HEK293 (cell line): ENCODE measurements around the gene NISCH.

Experiments used
- CTCF ChIA-PET: fragments of 350-600 bp; formaldehyde crosslinking; extraction: SDS; loops from one replicate; lab custom pipeline; 2021; ENCODE audit warnings: antibody characterized with exemption; lab: Yijun Ruan, JAX
- POLR2A ChIA-PET: fragments of 300-600 bp; formaldehyde crosslinking; extraction: SDS; loops from one replicate; lab custom pipeline; 2020; ENCODE audit warnings: antibody characterized with exemption, inconsistent platforms; lab: Yijun Ruan, JAX
- H3K27ac ChIP-seq: fragments of 200-500 bp; sonication (Bioruptor generic); 2 replicates; pipeline ENCODE4 v1.5.1; 2014; ENCODE audit warnings: low read depth, low read length, control low read depth, inconsistent platforms; ENCODE audit errors: extremely low read depth
- H3K36me3 ChIP-seq, 2 experiments: fragments of 200-500 bp in 1 of 2; sonication (Bioruptor generic) in 1 of 2; 1 replicate in 1 of 2; 2 replicates in 1 of 2; pipeline ENCODE4 v1.5.1; 2014 to 2017; ENCODE audit warnings: inconsistent platforms in 2 of 2, low read length in 2 of 2; ENCODE audit not compliant: control insufficient read depth in 2 of 2, insufficient read depth in 1 of 2
- H3K4me1 ChIP-seq: fragments of 200-500 bp; sonication (Bioruptor generic); 2 replicates; pipeline ENCODE4 v1.5.1; 2014; ENCODE audit warnings: mild to moderate bottlenecking, low read length, inconsistent platforms; ENCODE audit not compliant: control insufficient read depth, insufficient read depth
- H3K4me3 ChIP-seq: 2 replicates; pipeline ENCODE4 v1.5.1; 2011; ENCODE audit warnings: low read depth, mild to moderate bottlenecking, control low read depth, low read length, moderate library complexity
- H3K9me3 ChIP-seq: fragments of 200-500 bp; sonication (Bioruptor generic); 2 replicates; pipeline ENCODE4 v1.5.1; 2014; ENCODE audit warnings: low read depth, low read length, inconsistent platforms; ENCODE audit not compliant: control insufficient read depth, insufficient read depth
- BCL11B ChIP-seq: fragments of 450-650 bp; formaldehyde crosslinking; IDR thresholded peaks from 2 replicates; pipeline ENCODE4 v1.5.1; 2016; ENCODE audit warnings: low read depth, missing biosample characterization, missing genetic modification characterization
- GLIS2 ChIP-seq: fragments of 450-650 bp; formaldehyde crosslinking; IDR thresholded peaks from 2 replicates; pipeline ENCODE4 v1.5.1; 2016; ENCODE audit warnings: missing biosample characterization, missing genetic modification characterization
- HOXA7 ChIP-seq: sonication (generic); formaldehyde crosslinking; IDR thresholded peaks from 2 replicates; pipeline ENCODE4 v1.8.1; 2022; ENCODE audit warnings: missing genetic modification reagents, borderline replicate concordance
- INSM2 ChIP-seq: fragments of 450-650 bp; formaldehyde crosslinking; IDR thresholded peaks from 2 replicates; pipeline ENCODE4 v1.5.1; 2016; ENCODE audit warnings: missing biosample characterization, missing genetic modification characterization
- KLF1 ChIP-seq: fragments of 450-650 bp; formaldehyde crosslinking; IDR thresholded peaks from 2 replicates; pipeline ENCODE4 v1.5.1; 2016; ENCODE audit warnings: missing biosample characterization, missing genetic modification characterization
- KLF8 ChIP-seq: fragments of 450-650 bp; formaldehyde crosslinking; IDR thresholded peaks from 2 replicates; pipeline ENCODE4 v1.5.1; 2016; ENCODE audit warnings: missing biosample characterization, missing genetic modification characterization
- PRDM1 ChIP-seq: fragments of 450-650 bp; formaldehyde crosslinking; IDR thresholded peaks from 2 replicates; pipeline ENCODE4; 2016; ENCODE audit warnings: missing biosample characterization, missing genetic modification characterization
- SP2 ChIP-seq: fragments of 450-650 bp; formaldehyde crosslinking; IDR thresholded peaks from 2 replicates; pipeline ENCODE4 v1.5.1; 2016; ENCODE audit warnings: missing biosample characterization, missing genetic modification characterization
- TRIM28 ChIP-seq: IDR thresholded peaks from 2 replicates; pipeline ENCODE4 v1.6.1; 2011; ENCODE audit warnings: low read length, control low read depth, borderline replicate concordance
- ZBTB10 ChIP-seq: fragments of 450-650 bp; formaldehyde crosslinking; IDR thresholded peaks from 2 replicates; pipeline ENCODE4 v1.5.1; 2016; ENCODE audit warnings: missing biosample characterization, missing genetic modification characterization
- ZBTB26 ChIP-seq: fragments of 450-650 bp; formaldehyde crosslinking; optimal IDR thresholded peaks from 2 replicates; pipeline ENCODE3; 2016; ENCODE audit warnings: missing biosample characterization, mild to moderate bottlenecking, missing genetic modification characterization
- ZBTB44 ChIP-seq: fragments of 450-650 bp; IDR thresholded peaks from 2 replicates; pipeline ENCODE4 v1.5.1; 2018; ENCODE audit warnings: missing biosample characterization, mild to moderate bottlenecking, missing genetic modification characterization
- ZBTB6 ChIP-seq: fragments of 450-650 bp; formaldehyde crosslinking; IDR thresholded peaks from 2 replicates; pipeline ENCODE4 v1.5.1; 2017; ENCODE audit warnings: missing biosample characterization, missing genetic modification characterization
- ZFP3 ChIP-seq: fragments of 450-650 bp; formaldehyde crosslinking; IDR thresholded peaks from 2 replicates; pipeline ENCODE4 v1.5.1; 2016; ENCODE audit warnings: low read depth, missing biosample characterization, missing genetic modification characterization
- ZIC2 ChIP-seq: fragments of 450-650 bp; formaldehyde crosslinking; IDR thresholded peaks from 2 replicates; pipeline ENCODE4 v1.5.1; 2016; ENCODE audit warnings: missing biosample characterization, missing genetic modification characterization
- ZNF10 ChIP-seq: fragments of 450-650 bp; formaldehyde crosslinking; IDR thresholded peaks from 2 replicates; pipeline ENCODE4 v1.5.1; 2017; ENCODE audit warnings: missing biosample characterization, missing genetic modification characterization
- ZNF121 ChIP-seq: fragments of 450-650 bp; formaldehyde crosslinking; IDR thresholded peaks from 2 replicates; pipeline ENCODE4 v1.5.1; 2016; ENCODE audit warnings: missing biosample characterization, missing genetic modification characterization
- ZNF16 ChIP-seq: fragments of 450-650 bp; formaldehyde crosslinking; IDR thresholded peaks from 2 replicates; pipeline ENCODE4 v1.5.1; 2016; ENCODE audit warnings: low read depth, missing biosample characterization, missing genetic modification characterization
- ZNF202 ChIP-seq: fragments of 450-650 bp; formaldehyde crosslinking; IDR thresholded peaks from 2 replicates; pipeline ENCODE4 v1.5.1; 2016; ENCODE audit warnings: missing biosample characterization, missing genetic modification characterization, borderline replicate concordance
- ZNF211 ChIP-seq: fragments of 450-650 bp; formaldehyde crosslinking; IDR thresholded peaks from 2 replicates; pipeline ENCODE4 v1.5.1; 2016; ENCODE audit warnings: low read depth, missing biosample characterization, missing genetic modification characterization
- ZNF223 ChIP-seq: fragments of 450-650 bp; formaldehyde crosslinking; IDR thresholded peaks from 2 replicates; pipeline ENCODE4 v1.5.1; 2016; ENCODE audit warnings: missing biosample characterization, missing genetic modification characterization
- ZNF24 ChIP-seq: fragments of 450-650 bp; formaldehyde crosslinking; IDR thresholded peaks from 2 replicates; pipeline ENCODE4 v1.5.1; 2016; ENCODE audit warnings: missing biosample characterization, missing genetic modification characterization
- ZNF362 ChIP-seq: fragments of 450-650 bp; formaldehyde crosslinking; IDR thresholded peaks from 2 replicates; pipeline ENCODE4 v1.5.1; 2016; ENCODE audit warnings: missing biosample characterization, missing genetic modification characterization
- ZNF394 ChIP-seq: fragments of 450-650 bp; formaldehyde crosslinking; IDR thresholded peaks from 2 replicates; pipeline ENCODE4 v1.5.1; 2016; ENCODE audit warnings: missing biosample characterization, missing genetic modification characterization, mild to moderate bottlenecking, moderate library complexity, borderline replicate concordance
- ZNF416 ChIP-seq: fragments of 450-650 bp; formaldehyde crosslinking; IDR thresholded peaks from 2 replicates; pipeline ENCODE4 v1.5.1; 2016; ENCODE audit warnings: missing biosample characterization, missing genetic modification characterization
- ZNF548 ChIP-seq: fragments of 450-650 bp; formaldehyde crosslinking; IDR thresholded peaks from 2 replicates; pipeline ENCODE4 v1.5.1; 2016; ENCODE audit warnings: missing biosample characterization, missing genetic modification characterization
- ZNF549 ChIP-seq: fragments of 450-650 bp; IDR thresholded peaks from 2 replicates; pipeline ENCODE4 v1.5.1; 2018; ENCODE audit warnings: missing biosample characterization, missing genetic modification characterization, mild to moderate bottlenecking, inconsistent platforms, moderate library complexity
- ZNF707 ChIP-seq: fragments of 450-650 bp; formaldehyde crosslinking; IDR thresholded peaks from 2 replicates; pipeline ENCODE4 v1.5.1; 2016; ENCODE audit warnings: missing biosample characterization, missing genetic modification characterization
- ZNF785 ChIP-seq: fragments of 450-650 bp; formaldehyde crosslinking; IDR thresholded peaks from 2 replicates; pipeline ENCODE4 v1.5.1; 2016; ENCODE audit warnings: missing biosample characterization, missing genetic modification characterization
- ZNF830 ChIP-seq: fragments of 450-650 bp; IDR thresholded peaks from 2 replicates; pipeline ENCODE4 v1.5.0; 2018; ENCODE audit warnings: missing biosample characterization, missing genetic modification characterization, low read depth, mild to moderate bottlenecking, moderate library complexity

The NISCH gene

GRCh38 chr3:52456169-52456799 lies 880 bp downstream of the NISCH start:
- ChIA-PET POLR2A (no interaction called here), CTCF (interaction anchor here (1.2 kb wide), 1 partner anchor 10 kb away, joined by 4 read pairs; no protein-coding TSS in a partner anchor)
- Histone ChIP-seq H3K4me3 (peak overlapping the region; percentile 94), H3K27ac (peak overlapping the region; percentile 74), H3K9me3 (no peaks in the 10 kb centered on the region), H3K4me1 (peaks cover 2% of the 10 kb centered on the region; the same call in 1 of the 2 replicates), H3K36me3 (peaks cover 15 to 47% of the 10 kb centered on the region in 2 experiments; a peak in 2 of 3 replicates)
- TF ChIP-seq INSM2 (tag by site-specific recombination) (no peak), ZNF16 (tag by site-specific recombination) (no peak), ZNF362 (no peak), ZFP3 (tag by site-specific recombination) (no peak), ZBTB44 (tag by site-specific recombination) (no peak), ZNF24 (no peak), GLIS2 (tag by site-specific recombination) (peak; percentile 58; the same call in 1 of the 2 replicates), ZNF549 (no peak), KLF1 (tag by site-specific recombination) (no peak), ZIC2 (tag by site-specific recombination) (no peak), ZNF10 (no peak), ZNF121 (no peak), ZNF211 (tag by site-specific recombination) (no peak), ZNF830 (tag by site-specific recombination) (no peak), BCL11B (tag by site-specific recombination) (no peak), HOXA7 (CRISPR knock-in tag) (no peak), ZNF707 (tag by site-specific recombination) (no peak), ZNF548 (tag by site-specific recombination) (no peak), PRDM1 (no peak), ZBTB26 (tag by site-specific recombination) (no peak), ZNF223 (tag by site-specific recombination) (peak; percentile 88), SP2 (tag by site-specific recombination) (peak; percentile 43), ZBTB6 (tag by site-specific recombination) (no peak), ZNF202 (no peak), ZNF416 (tag by site-specific recombination) (no peak), ZNF394 (no peak), KLF8 (tag by site-specific recombination) (no peak), TRIM28 (no peak), ZBTB10 (tag by site-specific recombination) (no peak), ZNF785 (tag by site-specific recombination) (no peak)
